ENCODE measurements around the gene SMIM1.
"Not testable (repeated sequence)": the region's sequence is repeated elsewhere in the genome, so short reads cannot be mapped to it uniquely, and the experiment has no call there.

SMIM1 gene

DNA sequence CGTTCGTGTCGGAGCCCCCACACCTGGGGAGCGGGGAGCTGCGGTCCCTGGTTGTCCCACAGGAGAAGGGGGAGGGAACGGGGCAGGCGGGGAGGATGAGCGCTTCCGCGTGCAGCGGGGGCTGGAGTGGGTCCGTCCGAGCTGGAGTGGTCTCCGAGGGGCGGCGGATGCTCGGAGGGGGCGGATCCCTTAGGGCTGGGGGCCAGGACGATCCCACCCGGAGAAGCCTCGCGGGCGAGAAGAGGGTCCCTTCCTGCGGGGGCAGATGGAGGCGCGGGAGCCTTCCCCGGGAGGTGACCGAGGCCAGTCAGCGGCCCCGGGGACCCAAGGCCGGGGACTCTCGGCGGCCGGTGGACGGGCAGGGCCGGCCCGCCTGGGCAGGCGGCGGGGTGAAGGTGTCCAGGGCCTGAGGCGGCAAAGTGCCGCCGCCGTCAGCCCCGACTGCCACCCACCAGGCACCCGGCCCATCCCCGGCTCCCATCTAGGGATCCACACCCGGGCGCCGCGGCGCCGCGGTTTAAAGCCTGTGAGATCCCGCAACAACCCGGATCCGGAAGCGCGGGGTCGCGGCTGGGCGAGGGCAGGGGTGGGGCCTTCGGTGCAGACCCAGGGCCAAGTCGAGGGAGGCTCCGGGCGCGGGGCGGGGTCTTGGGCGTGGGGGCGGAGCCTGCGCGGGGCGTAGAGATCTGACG lies 25.6 kb upstream of the SMIM1 start:
- TF ChIP-seq, protein P1, sequence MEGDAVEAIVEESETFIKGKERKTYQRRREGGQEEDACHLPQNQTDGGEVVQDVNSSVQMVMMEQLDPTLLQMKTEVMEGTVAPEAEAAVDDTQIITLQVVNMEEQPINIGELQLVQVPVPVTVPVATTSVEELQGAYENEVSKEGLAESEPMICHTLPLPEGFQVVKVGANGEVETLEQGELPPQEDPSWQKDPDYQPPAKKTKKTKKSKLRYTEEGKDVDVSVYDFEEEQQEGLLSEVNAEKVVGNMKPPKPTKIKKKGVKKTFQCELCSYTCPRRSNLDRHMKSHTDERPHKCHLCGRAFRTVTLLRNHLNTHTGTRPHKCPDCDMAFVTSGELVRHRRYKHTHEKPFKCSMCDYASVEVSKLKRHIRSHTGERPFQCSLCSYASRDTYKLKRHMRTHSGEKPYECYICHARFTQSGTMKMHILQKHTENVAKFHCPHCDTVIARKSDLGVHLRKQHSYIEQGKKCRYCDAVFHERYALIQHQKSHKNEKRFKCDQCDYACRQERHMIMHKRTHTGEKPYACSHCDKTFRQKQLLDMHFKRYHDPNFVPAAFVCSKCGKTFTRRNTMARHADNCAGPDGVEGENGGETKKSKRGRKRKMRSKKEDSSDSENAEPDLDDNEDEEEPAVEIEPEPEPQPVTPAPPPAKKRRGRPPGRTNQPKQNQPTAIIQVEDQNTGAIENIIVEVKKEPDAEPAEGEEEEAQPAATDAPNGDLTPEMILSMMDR (IDR thresholded peaks at IDR 0.05; ENCODE audit: low read depth, low read length, missing control alignments) = no peak
- no peak for DNase-seq (ENCODE audit: extremely low read depth, low read depth)
- H3K4me3 ChIP-seq (replicated peaks; ENCODE audit: low read depth, low read length) = peak overlapping the region; percentile 68

DNA sequence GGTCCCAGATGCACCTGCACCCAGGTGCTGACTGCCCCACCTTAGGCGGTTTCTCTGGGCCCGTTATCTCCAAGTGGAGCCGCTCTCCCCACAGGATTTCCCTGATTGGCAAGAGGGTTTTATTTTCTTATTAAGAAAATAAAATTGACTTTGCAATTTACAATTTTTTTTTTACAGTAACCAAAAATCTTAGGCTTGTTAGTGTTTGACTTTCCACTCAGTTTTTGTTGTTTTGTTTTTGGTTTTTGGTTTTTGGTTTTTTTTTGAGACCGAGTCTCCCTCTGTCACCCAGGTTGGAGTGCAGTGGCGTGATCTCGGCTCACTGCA lies 25.1 kb upstream of the SMIM1 start:
- no peak for DNase-seq (ENCODE audit: extremely low read depth, low read depth)
- TF ChIP-seq, protein P1 (IDR thresholded peaks at IDR 0.05; ENCODE audit: low read depth, low read length, missing control alignments) = no peak

DNA sequence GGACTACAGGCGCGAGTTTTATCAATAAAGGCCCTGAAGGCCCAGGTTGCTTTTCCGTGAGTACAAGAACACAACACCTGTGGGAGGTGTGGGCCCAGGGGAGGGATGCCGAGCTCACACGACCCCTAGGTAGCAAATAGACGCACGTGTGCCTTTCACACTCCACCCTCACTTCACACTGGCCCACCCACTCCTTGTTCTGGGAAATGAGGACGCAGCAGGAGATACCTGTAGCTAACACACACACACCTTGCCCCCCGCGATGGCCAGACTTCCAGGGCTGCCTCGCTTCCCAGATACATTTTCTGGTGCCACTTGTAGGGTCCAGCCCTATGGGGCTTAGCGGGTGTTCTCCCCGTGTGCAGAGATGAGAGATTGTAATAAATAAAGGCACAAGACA lies 24.6 kb upstream of the SMIM1 start:
- H3K4me3 ChIP-seq (replicated peaks; ENCODE audit: low read depth, low read length) = peak overlapping the region; percentile 68
- DNase-seq (ENCODE audit: extremely low read depth, low read depth) = no peak
- TF ChIP-seq, protein P1 (IDR thresholded peaks at IDR 0.05; ENCODE audit: low read depth, low read length, missing control alignments) = no peak

More for the DNA sequence above, 25.1 kb upstream of the SMIM1 start:
- H3K4me3 ChIP-seq (replicated peaks; ENCODE audit: low read depth, low read length) = peak overlapping the region; percentile 68

DNA sequence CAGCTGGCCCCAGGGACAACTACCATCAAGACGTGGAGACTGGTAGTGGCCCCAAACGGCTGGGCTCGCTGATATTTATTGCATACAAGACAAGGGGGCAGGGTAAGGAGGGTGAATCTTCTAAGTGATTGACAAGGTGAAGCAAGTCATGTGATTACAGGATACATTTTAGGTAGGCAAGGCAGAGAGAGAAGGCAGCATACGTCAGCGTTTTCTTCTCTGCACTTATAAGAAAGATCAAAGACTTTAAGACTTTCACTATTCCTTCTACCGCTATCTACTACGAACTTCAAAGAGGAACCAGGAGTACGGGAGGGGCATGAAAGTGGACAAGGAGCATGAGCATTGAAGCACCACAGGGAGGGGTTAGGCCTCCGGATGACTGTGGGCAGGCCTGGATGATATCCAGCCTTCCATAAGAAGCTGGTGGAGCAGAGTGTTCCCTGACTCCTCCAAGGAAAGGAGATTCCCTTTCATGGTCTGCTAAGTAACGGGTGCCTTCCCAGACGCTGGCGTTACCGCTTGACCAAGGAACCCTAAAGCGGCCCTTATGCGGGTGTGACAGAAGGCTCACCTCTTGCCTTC lies 24.1 kb upstream of the SMIM1 start:
- not testable (repeated sequence) for H3K4me3 ChIP-seq (replicated peaks; ENCODE audit: low read depth, low read length); DNase-seq (ENCODE audit: extremely low read depth, low read depth)

DNA sequence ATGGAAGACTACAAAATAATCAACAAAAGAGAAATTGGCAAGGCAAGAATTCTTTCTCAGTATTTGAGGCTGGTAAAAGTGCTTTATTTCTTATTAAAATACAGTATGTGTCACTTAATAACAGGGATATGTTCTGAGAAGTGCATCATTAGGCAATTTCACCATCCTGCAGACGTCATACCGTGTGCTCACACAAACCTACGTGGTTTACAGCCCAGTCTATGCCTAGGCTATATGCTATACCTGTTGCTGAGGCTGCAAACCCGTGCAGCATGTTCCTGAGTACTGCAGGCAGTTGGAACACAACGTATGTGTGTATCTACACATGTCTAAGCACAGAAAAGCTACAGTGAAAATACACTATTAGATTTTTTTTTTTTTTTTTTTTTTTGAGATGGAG lies 23.0 kb upstream of the SMIM1 start:
- DNase-seq (ENCODE audit: extremely low read depth, low read depth) = no peak
- TF ChIP-seq, protein P1 (IDR thresholded peaks at IDR 0.05; ENCODE audit: low read depth, low read length, missing control alignments) = no peak

DNA sequence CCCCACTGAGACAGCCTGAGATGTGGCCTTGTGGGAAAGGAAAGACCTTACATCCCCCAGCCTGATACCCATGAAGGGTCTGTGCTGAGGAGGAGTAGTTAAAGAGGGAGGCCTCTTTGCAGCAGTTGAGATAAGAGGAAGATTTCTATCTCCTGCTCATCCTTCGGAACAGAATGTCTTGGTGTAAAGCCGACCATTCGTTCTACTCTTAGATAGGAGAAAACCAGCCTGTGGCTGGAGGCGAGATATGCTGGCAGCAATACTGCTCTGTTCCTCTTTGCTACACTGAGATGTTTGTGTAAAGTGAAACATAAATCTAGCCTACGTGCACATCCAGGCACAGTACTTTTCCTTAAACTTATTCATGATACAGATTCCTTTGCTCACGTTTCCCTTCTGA lies 21.8 kb upstream of the SMIM1 start:
- TF ChIP-seq, protein P1 (IDR thresholded peaks at IDR 0.05; ENCODE audit: low read depth, low read length, missing control alignments) = no peak
- H3K4me3 ChIP-seq (replicated peaks; ENCODE audit: low read depth, low read length) = no peak overlapping the region
- no peak for DNase-seq (ENCODE audit: extremely low read depth, low read depth)

More for the DNA sequence above, 23.0 kb upstream of the SMIM1 start:
- H3K4me3 ChIP-seq (replicated peaks; ENCODE audit: low read depth, low read length) = no peak overlapping the region

DNA sequence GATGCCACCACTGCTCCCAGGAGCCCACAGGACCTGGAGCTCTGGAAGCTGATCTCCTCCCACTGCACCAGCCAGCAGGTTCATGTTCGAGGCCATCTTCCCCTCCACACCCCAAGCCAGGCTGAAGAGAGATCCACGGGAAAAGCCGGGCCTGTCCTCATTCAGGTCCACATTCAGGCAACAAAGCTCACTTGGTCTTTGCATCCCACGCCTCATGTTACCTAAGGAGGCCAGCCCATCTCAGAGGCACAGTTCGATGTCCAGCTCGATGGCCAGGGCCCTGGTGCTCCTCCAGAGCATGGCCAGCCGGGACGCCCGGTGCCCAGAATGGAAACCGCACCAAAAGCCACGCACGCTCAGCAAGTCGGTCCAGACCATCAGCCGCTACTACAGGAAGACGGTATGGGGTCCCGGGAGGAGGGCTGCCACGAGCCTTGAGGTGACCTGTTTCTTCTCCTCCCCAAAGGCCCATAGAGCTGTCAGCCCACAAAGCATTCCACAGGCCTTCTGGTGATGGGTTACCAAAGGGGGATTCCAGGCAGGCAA lies 20.1 kb upstream of the SMIM1 start, which contains the start of gene CCDC27:
CCDC27 (plus strand) TSS at position 51 of the 546 bp plus-strand sequence; CDS start at position 83, 32 bp downstream.
- DNase-seq (ENCODE audit: extremely low read depth, low read depth) = no peak
- H3K4me3 ChIP-seq (replicated peaks; ENCODE audit: low read depth, low read length) = no peak within 1 kb of the TSS
- TF ChIP-seq, protein P1 (IDR thresholded peaks at IDR 0.05; ENCODE audit: low read depth, low read length, missing control alignments) = no peak

All from HFF-Myc (cell line).